Mucosa of rectum (tissue), 2 donors: ENCODE results near the gene PACS2.

Experiments used
- H3K27ac ChIP-seq, 2 donors: one replicate each; pipeline ENCODE4 v1.7.0; 2013; ENCODE audit warnings: inconsistent platforms in 2 of 2, low read depth in 2 of 2, low read length in 2 of 2
- H3K27me3 ChIP-seq, 2 donors: one replicate each; pipeline ENCODE4 v1.7.0; 2013; ENCODE audit warnings: low read length in 2 of 2; ENCODE audit not compliant: control insufficient read depth in 2 of 2, insufficient read depth in 2 of 2
- H3K36me3 ChIP-seq, 2 donors: one replicate each; pipeline ENCODE4 v1.7.0; 2013; ENCODE audit warnings: low read length in 2 of 2; ENCODE audit not compliant: control insufficient read depth in 2 of 2, insufficient read depth in 2 of 2
- H3K4me1 ChIP-seq, 2 donors: one replicate each; pipeline ENCODE4 v1.7.0; 2013; ENCODE audit warnings: low read length in 2 of 2, mild to moderate bottlenecking in 1 of 2; ENCODE audit not compliant: control insufficient read depth in 2 of 2, insufficient read depth in 2 of 2
- H3K4me3 ChIP-seq, 2 donors: one replicate each; pipeline ENCODE4 v1.7.0; 2013; ENCODE audit warnings: low read length in 2 of 2
- H3K9ac ChIP-seq, 2 donors: one replicate each; pipeline ENCODE4 v1.7.0; 2013; ENCODE audit warnings: low read length in 2 of 2, low read depth in 1 of 2, mild to moderate bottlenecking in 1 of 2
- H3K9me3 ChIP-seq, 2 donors: one replicate each; pipeline ENCODE4 v1.7.0; 2013; ENCODE audit warnings: low read length in 2 of 2; ENCODE audit not compliant: control insufficient read depth in 2 of 2
- donor health status: healthy.
- donor health status: Normal muscosa, but diverticular disease.

PACS2 gene

DNA sequence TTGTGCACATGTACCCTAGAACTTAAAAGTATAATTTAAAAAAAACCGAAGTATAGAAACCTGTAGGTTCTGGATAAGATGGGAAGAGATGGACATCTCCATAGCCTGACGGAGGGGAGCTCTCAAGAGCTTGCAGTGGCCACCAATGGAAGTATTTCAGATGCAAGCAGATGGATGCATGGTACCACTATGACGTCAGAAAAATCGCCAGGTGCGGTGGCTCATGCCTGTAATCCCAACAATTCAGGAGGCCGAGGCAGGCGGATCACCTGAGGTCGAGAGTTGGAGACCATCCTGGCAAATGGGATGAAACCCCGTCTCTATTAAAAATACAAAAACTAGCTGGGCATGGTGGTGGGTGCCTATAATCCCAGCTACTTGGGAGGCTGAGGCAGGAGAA, 87.2 kb downstream of the PACS2 start:
- no peak overlapping the region for H3K4me3 ChIP-seq
- H3K27ac ChIP-seq: no peak overlapping the region
- no peaks in the 10 kb centered on the region for H3K27me3 ChIP-seq
- H3K9me3 ChIP-seq: no peaks in the 10 kb centered on the region
- no peak overlapping the region for H3K9ac ChIP-seq
- H3K4me1 ChIP-seq: peaks cover 12 to 14% of the 10 kb centered on the region in 2 donors
- peaks cover 0 to 3% of the 10 kb centered on the region in 2 donors for H3K36me3 ChIP-seq

DNA sequence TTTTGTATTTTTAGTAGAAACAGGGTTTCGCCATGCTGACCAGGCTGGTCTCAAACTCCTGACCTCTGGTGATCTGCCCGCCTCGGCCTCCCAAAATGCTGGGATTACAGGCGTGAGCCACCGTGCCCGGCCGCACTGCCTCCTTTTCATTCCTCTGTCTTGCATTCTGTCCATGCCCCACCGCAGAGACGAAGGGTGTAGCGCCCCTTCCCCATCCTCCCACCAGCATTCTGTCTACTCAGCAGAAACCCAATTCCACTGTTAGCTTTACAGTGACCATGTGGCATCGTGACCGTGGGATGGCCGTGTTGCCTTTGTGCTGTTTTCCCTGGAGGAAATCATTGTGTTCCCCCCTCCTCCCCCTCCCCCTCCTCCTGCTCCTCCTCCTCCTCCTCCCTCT, 94.0 kb downstream of the PACS2 start:
- no peaks in the 10 kb centered on the region for H3K36me3 ChIP-seq
- H3K27ac ChIP-seq: no peak overlapping the region

DNA sequence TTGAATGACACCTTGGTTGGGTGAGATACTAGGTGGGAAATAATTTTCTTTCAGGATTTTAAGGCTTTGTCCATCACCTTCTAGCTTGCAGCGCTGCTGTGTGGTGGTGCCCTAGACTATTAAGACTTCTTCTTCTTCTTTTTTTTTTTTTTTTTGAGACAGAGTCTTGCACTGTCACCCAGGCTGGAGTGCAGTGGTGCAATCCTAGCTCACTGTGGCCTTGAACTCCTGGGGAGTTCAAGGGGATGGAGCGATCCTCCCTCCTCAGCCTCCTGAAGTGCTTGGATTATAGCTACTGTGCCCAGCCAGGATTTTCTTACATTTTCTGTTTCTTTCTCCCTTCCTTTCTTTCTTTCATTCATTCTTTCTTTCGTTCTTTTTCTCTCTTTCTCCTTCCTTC, 94.8 kb downstream of the PACS2 start:
- peaks cover 23 to 29% of the 10 kb centered on the region in 2 donors for H3K27me3 ChIP-seq

More for the DNA sequence above, 94.0 kb downstream of the PACS2 start:
- H3K9me3 ChIP-seq: no peaks in the 10 kb centered on the region
- H3K9ac ChIP-seq: no peak overlapping the region
- H3K4me1 ChIP-seq: peaks cover 8% of the 10 kb centered on the region in 2 donors
- peaks cover 22 to 24% of the 10 kb centered on the region in 2 donors for H3K27me3 ChIP-seq
- no peak overlapping the region for H3K4me3 ChIP-seq

DNA sequence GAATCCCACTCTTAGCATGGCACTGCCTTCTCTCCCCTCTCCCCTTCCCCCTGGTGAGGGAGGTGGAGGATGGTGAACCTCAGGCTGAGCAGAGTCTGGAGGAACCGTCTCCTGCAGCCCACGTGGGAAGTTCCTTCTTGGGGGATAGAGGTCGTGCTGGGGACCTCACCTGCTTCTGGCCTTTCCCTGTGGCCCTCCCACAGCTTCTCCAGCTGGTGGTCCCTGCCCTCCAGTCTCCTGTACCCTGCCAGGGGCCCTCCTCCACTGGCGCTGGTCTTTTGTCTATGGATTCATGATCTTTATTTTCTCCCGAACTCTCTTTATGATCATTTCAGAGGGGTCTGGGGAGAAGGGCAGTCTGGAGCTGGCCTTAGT, 96.1 kb downstream of the PACS2 start:
- H3K27me3 ChIP-seq: peaks cover 23 to 30% of the 10 kb centered on the region in 2 donors
- H3K9ac ChIP-seq: no peak overlapping the region
- no peak overlapping the region for H3K4me3 ChIP-seq

More for the DNA sequence above, 94.8 kb downstream of the PACS2 start:
- Histone ChIP-seq H3K9me3 (no peaks in the 10 kb centered on the region), H3K36me3 (no peaks in the 10 kb centered on the region), H3K27ac (no peak overlapping the region), H3K9ac (no peak overlapping the region), H3K4me3 (no peak overlapping the region), H3K4me1 (peaks cover 8% of the 10 kb centered on the region in 2 donors)

DNA sequence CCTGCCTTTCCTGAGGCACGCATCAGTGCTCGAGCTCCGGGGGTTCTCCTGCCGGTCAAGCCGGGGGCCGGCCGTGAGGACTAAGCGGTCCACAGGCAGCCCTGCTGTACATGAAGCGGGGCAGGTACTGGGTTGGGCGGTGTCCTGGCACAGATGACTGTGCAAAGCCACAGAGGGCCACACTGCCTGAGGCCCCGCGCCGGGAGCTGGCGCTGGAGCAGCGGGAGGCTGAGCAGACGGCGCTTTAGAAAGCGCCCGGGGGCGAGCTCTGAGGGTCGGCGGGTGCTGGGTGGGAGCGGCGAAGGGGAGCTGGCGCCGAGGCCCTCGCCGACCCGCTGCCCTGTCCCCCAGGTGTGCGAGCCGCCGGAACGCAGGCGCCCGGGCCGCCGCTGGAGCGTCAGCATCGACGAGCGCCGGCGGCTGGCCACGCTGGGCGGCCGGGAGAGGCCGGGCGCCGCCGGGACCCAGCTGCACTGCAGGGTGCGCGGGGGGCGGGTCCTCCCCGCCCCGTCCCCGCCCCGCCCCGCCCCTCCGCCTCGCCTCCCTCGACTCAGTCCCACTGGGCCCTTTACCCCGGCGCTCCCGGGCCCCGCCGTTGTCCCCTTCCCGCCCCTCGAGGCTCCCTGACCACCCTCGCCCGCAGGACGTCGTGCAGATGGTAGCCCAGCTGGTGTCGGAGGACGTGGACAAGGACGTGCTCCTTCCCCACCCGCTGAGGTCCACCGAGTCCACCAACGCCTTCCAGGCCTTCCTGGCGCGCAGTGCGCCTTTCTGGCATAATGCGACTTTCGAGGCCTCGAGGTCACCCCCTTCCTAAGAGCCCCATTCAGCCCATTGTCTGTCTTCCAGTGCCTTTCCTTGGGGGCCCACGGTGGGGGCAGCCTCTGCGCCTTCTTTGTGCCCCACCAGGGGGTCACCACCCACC, 96.7 kb downstream of the PACS2 start:
- no peaks in the 10 kb centered on the region for H3K36me3 ChIP-seq
- no peak overlapping the region for H3K27ac ChIP-seq
- peaks cover 23 to 30% of the 10 kb centered on the region in 2 donors for H3K27me3 ChIP-seq
- H3K4me3 ChIP-seq: peak overlapping the region in 1 of 2 donors; percentile 41
- no peaks in the 10 kb centered on the region for H3K9me3 ChIP-seq
- H3K4me1 ChIP-seq: peaks cover 8% of the 10 kb centered on the region in 2 donors
- H3K9ac ChIP-seq: no peak overlapping the region

More for the DNA sequence above, 96.1 kb downstream of the PACS2 start:
- Histone ChIP-seq H3K36me3 (no peaks in the 10 kb centered on the region), H3K27ac (no peak overlapping the region), H3K4me1 (peaks cover 8% of the 10 kb centered on the region in 2 donors), H3K9me3 (no peaks in the 10 kb centered on the region)

DNA sequence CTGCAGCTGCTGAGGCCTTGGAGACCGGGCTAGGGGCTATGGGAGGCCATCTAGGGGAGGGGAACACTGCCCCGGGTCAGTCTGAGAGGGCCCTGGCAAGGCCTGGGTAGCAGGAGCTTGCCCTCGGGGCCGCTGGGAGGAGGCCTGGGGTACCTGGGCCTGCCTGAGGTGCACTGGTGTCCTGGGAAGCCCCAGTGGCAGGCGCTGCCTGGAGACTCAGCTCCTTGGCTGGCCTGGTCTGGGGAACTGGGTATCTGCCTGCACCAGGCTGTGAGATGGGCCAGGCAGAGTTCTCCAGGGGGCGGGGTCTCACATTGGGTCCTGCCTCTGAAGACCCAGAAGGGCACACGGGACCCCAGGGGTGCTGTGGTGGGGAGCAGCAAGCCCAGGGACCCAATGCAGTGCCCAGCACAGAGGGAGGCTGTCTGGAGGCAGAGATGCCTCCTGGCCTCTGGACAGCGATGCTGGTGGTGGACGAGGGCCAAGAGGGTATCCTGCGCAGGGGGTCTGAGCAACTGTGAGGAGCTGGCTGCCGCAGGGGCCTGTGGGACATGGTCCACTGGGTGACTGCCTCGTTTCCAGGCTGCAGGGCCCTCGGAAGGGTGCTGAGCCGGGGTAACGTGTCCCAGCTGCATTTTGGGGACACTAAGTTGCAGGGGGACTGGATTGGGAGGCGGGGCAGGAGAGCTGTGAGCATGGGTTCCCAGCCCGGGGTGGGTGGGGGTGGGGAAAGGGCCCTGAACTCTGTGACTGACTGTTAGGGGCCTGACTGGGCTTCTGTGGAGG, 97.6 kb downstream of the PACS2 start:
- no peak overlapping the region for H3K4me3 ChIP-seq
- no peak overlapping the region for H3K27ac ChIP-seq
- peaks cover 8% of the 10 kb centered on the region in 2 donors for H3K4me1 ChIP-seq
- no peak overlapping the region for H3K9ac ChIP-seq
- H3K36me3 ChIP-seq: no peaks in the 10 kb centered on the region
- H3K9me3 ChIP-seq: no peaks in the 10 kb centered on the region
- H3K27me3 ChIP-seq: peaks cover 23 to 30% of the 10 kb centered on the region in 2 donors

DNA sequence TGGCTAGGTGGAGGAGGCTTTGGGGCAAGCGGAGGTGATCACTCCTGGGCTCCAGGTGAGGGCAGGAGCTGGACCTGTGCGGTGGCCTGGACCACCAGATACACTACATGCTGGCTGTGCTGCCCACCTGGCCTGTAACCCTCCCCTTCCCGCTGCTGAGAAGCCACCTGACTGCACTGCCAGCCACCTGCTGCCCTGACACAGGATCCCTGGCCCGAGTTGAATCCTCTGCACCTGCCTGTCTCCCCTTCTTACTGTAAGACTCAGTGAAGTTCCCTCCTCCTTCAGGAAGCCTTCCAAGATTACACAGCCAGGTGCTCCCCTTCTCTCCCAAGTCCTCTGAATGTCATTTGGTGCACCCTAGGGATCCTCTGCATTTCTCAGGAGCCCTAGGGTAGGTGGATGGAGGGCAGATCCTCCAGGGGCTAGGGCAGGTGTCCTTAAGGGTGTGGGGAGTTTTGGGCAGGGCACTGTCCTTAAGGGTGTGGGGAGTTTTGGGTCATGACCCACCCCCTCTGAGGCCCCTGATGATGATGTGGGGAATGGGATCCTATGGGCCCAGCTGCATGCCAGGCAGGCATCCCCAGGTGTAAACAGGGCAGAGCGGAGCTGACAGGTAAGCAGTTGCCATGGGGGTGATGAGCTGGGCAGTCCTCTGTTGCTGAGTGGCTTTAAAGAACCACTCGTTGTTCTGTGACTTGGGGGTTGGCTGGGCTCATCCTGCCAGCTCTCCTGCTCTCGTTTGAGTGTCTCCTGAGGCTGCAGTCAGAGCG, 98.4 kb downstream of the PACS2 start:
- no peak overlapping the region for H3K27ac ChIP-seq
- peaks cover 8 to 13% of the 10 kb centered on the region in 2 donors for H3K4me1 ChIP-seq
- no peak overlapping the region for H3K9ac ChIP-seq
- H3K27me3 ChIP-seq: peaks cover 23 to 30% of the 10 kb centered on the region in 2 donors
- H3K4me3 ChIP-seq: no peak overlapping the region
- no peaks in the 10 kb centered on the region for H3K9me3 ChIP-seq
- no peaks in the 10 kb centered on the region for H3K36me3 ChIP-seq

DNA sequence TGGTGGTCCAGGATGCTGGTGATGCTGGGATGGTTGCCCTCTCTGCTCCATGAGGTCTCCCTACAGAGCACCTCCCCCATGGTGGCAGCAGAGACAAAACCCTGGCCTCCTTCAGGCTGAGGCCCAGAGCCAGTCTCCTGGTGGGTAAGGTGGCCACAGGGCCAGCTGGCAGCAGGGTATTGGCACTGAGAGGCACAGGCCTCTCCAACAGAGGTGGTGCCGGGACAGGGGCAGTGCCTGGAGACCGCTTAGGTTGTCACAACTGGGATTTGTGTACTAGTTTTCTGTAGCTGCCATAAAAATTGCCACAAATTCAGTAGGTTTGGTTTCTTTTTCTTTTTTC, 99.0 kb downstream of the PACS2 start:
- Histone ChIP-seq H3K9ac (no peak overlapping the region), H3K27ac (no peak overlapping the region), H3K4me3 (no peak overlapping the region), H3K9me3 (no peaks in the 10 kb centered on the region), H3K4me1 (peaks cover 11 to 17% of the 10 kb centered on the region in 2 donors), H3K36me3 (no peaks in the 10 kb centered on the region), H3K27me3 (peaks cover 23 to 30% of the 10 kb centered on the region in 2 donors)

DNA sequence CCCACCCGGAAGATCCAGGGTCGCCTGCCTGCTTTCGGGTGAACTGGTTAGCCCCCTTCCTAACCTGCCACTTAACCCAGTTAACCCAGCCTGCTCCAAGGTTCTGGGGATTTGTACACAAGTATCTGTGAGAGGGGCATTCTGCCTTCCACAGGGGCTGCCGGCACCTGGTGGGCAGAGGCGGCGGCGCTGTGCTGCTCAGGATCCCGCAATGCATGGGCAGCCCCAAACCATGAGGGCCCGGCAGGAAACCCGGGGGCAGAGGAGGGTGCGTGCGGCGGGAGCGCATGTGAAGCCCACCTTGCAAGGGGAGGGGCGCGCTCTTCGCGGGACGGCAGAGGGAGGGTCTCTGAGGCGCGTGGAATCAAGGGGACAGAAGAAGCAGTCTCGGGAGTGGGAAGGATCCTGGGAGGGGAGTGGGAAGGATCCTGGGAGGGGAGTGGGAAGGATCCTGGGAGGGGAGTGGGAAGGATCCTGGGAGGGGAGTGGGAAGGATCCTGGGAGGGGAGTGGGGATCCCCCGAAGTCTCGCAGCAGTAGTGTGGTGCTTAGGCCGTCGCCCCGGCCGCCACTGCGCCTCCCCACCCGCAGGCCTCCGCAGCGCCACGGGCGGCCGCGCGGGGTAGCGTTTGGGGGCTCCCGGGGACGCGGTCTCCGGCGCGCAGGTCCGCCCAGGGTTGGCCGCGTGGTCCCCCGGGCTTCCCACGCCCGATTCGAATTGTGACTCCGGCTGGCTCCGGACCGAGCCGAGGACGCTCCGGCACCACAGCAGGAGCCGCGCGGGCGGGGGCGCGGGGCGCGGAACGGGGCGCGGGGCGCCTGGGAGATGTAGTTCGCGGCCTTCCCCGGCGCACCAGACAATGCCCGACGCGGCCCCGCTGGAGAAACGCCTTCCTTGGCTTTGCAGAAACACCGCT, 100.2 kb downstream of the PACS2 start:
- H3K36me3 ChIP-seq: no peaks in the 10 kb centered on the region
- no peaks in the 10 kb centered on the region for H3K9me3 ChIP-seq
- no peak overlapping the region for H3K27ac ChIP-seq
- H3K4me1 ChIP-seq: peaks cover 20 to 27% of the 10 kb centered on the region in 2 donors
- H3K4me3 ChIP-seq: peak overlapping the region; percentile 33 to 45
- H3K9ac ChIP-seq: peak overlapping the region in 1 of 2 donors; percentile 41
- H3K27me3 ChIP-seq: peaks cover 23 to 30% of the 10 kb centered on the region in 2 donors
